Measurements from ENCODE around the gene LAMA1. TPM values are rescaled to one million over a fixed set of nuclear protein-coding genes. Genes with fewer than 3 reads are reported as not detected.

The LAMA1 gene
- total and polyA plus RNA-seq, 10 donors = 0.20 to 2.3 (median 0.63) TPM

GRCh38 chr18:7084080-7085065, 33.2 kb downstream of the LAMA1 start:
- Histone ChIP-seq H3K4me3 (no peak overlapping the region), H3K4me1 (no peaks in the 10 kb centered on the region), H3K27me3 (replicated peaks in 1 of 7) (no peaks in the 10 kb centered on the region), H3K27ac (no peak overlapping the region), H3K9me3 (no peaks in the 10 kb centered on the region), H3K36me3 (no peaks in the 10 kb centered on the region)
- WGBS, 5 donors = 54 to 72% (median 66%) methylated on average over 6 of the region's 6 CpGs
- intact Hi-C loops (cut with DNase I; ENCODE audit: low total_unique reads) = no loop called here
- TF ChIP-seq POLR2AphosphoS5 (IDR thresholded peaks at IDR 0.05) (no peak), POLR2A (IDR thresholded peaks at IDR 0.05) (no peak), CTCF (IDR thresholded peaks at IDR 0.05 in 8 of 11, conservative IDR thresholded peaks at IDR 0.05 in 3 of 11) (no peak)
- DNase-seq = no peak

- WGBS, 5 donors = 87 to 95% (median 92%) methylated on average over 2 of the region's 2 CpGs
- Histone ChIP-seq H3K4me1 (no peaks in the 10 kb centered on the region), H3K27ac (no peak overlapping the region), H3K4me3 (no peak overlapping the region), H3K9me3 (no peaks in the 10 kb centered on the region), H3K36me3 (no peaks in the 10 kb centered on the region), H3K27me3 (replicated peaks in 1 of 7) (no peaks in the 10 kb centered on the region)
- DNase-seq = no peak
- intact Hi-C loops (cut with DNase I; ENCODE audit: low total_unique reads) = no loop called here
- TF ChIP-seq POLR2A (IDR thresholded peaks at IDR 0.05) = no peak
- TF ChIP-seq CTCF (IDR thresholded peaks at IDR 0.05 in 8 of 11, conservative IDR thresholded peaks at IDR 0.05 in 3 of 11) = no peak
- no peak for TF ChIP-seq POLR2AphosphoS5 (IDR thresholded peaks at IDR 0.05)
These were observed 34.9 kb downstream of the LAMA1 start for GRCh38 chr18:7082671-7083070.

- 80 to 97% (median 89%) methylated on average over 1 of the region's 1 CpG for WGBS, 5 donors
- H3K4me3 ChIP-seq = no peak overlapping the region
- no peaks in the 10 kb centered on the region for H3K4me1 ChIP-seq
- no peak for TF ChIP-seq POLR2A (IDR thresholded peaks at IDR 0.05)
- no peak for TF ChIP-seq POLR2AphosphoS5 (IDR thresholded peaks at IDR 0.05)
- intact Hi-C loops (cut with DNase I; ENCODE audit: low total_unique reads) = no loop called here
- no peaks in the 10 kb centered on the region for H3K27me3 ChIP-seq (replicated peaks in 1 of 7)
- no peaks in the 10 kb centered on the region for H3K9me3 ChIP-seq
- H3K36me3 ChIP-seq = no peaks in the 10 kb centered on the region
- DNase-seq = no peak
- H3K27ac ChIP-seq = no peak overlapping the region
These were observed 38.4 kb downstream of the LAMA1 start for GRCh38 chr18:7079231-7079630.

GRCh38 chr18:7072593-7072992, 45.0 kb downstream of the LAMA1 start:
- Histone ChIP-seq H3K4me1 (no peaks in the 10 kb centered on the region), H3K36me3 (no peaks in the 10 kb centered on the region), H3K4me3 (no peak overlapping the region), H3K27me3 (replicated peaks in 1 of 7) (no peaks in the 10 kb centered on the region), H3K27ac (no peak overlapping the region), H3K9me3 (no peaks in the 10 kb centered on the region)
- TF ChIP-seq POLR2A (IDR thresholded peaks at IDR 0.05) = no peak
- TF ChIP-seq POLR2AphosphoS5 (IDR thresholded peaks at IDR 0.05) = no peak
- TF ChIP-seq CTCF (IDR thresholded peaks at IDR 0.05 in 8 of 11, conservative IDR thresholded peaks at IDR 0.05 in 3 of 11) = no peak
- 80 to 92% (median 84%) methylated on average over 8 of the region's 8 CpGs for WGBS, 5 donors
- no peak for DNase-seq
- intact Hi-C loops (cut with DNase I; ENCODE audit: low total_unique reads) = no loop called here
